Caco-2 (cell line): ENCODE data around the gene SNRNP40. TPM values are rescaled to one million over a fixed set of nuclear protein-coding genes. Genes with fewer than 3 reads are reported as not detected.

Experiments
- BruUV-seq: library from RNA; stranded (reverse); fragments of 400-500 nt; replicated peaks from 2 replicates; lab custom pipeline; 2021; lab: Mats Ljungman, UMichigan
- CTCF ChIA-PET: fragments of 300-600 bp; sonication (Branson Sonifier 250); formaldehyde crosslinking; loops from one replicate; lab custom pipeline; 2022; ENCODE audit warnings: antibody characterized with exemption; lab: Charles Lee
- POLR2A ChIA-PET: fragments of 300-600 bp; sonication (Branson Sonifier 250); formaldehyde crosslinking; loops from one replicate; lab custom pipeline; 2022; ENCODE audit warnings: antibody characterized with exemption; lab: Charles Lee
- DNase-seq, 2 experiments: peaks; one replicate each; pipeline versions ENCODE4 v3.0.0 to v3.0.0-alpha.2; 2020 to 2022
- H3K27me3 ChIP-seq: replicated peaks from 2 replicates; pipeline ENCODE4 v1.6.0; 2011; ENCODE audit warnings: low read length; ENCODE audit not compliant: control insufficient read depth, insufficient read depth
- H3K36me3 ChIP-seq: 2 replicates; pipeline ENCODE4 v1.5.1; 2011; ENCODE audit warnings: low read length; ENCODE audit not compliant: control insufficient read depth, insufficient read depth
- H3K4me1 ChIP-seq: fragments of 250-450 bp; sonication (Bioruptor Pico); 2 replicates; pipeline ENCODE4 v1.5.1; 2020; ENCODE audit warnings: mild to moderate bottlenecking
- H3K4me3 ChIP-seq: 2 replicates; pipeline ENCODE4 v1.5.1; 2011; ENCODE audit warnings: low read depth, mild to moderate bottlenecking, control low read depth, low read length
- H3K9me3 ChIP-seq: fragments of 250-450 bp; sonication (Bioruptor Pico); 2 replicates; pipeline ENCODE4 v1.5.1; 2020; ENCODE audit warnings: mild to moderate bottlenecking, moderate library complexity
- H3K27ac Mint-ChIP-seq: one replicate; pipeline ENCODE4 v1.8.0; 2022; ENCODE audit warnings: mixed read lengths; ENCODE audit not compliant: unreplicated experiment
- H3K27me3 Mint-ChIP-seq: one replicate; pipeline ENCODE4 v1.8.0; 2022; ENCODE audit warnings: mixed read lengths; ENCODE audit not compliant: insufficient read depth, unreplicated experiment
- H3K36me3 Mint-ChIP-seq: one replicate; pipeline ENCODE4 v1.8.0; 2022; ENCODE audit warnings: mild to moderate bottlenecking, mixed read lengths; ENCODE audit not compliant: insufficient read depth, unreplicated experiment
- H3K4me1 Mint-ChIP-seq: one replicate; pipeline ENCODE4 v1.8.0; 2022; ENCODE audit warnings: low read depth, mixed read lengths; ENCODE audit not compliant: unreplicated experiment
- H3K4me3 Mint-ChIP-seq: one replicate; pipeline ENCODE4 v1.8.0; 2022; ENCODE audit warnings: mild to moderate bottlenecking, moderate library complexity, mixed read lengths; ENCODE audit not compliant: unreplicated experiment
- H3K9me3 Mint-ChIP-seq: one replicate; pipeline ENCODE4 v1.8.0; 2022; ENCODE audit warnings: mixed read lengths; ENCODE audit not compliant: unreplicated experiment
- intact Hi-C: fragments of 100-400 bp; cut with micrococcal nuclease; formaldehyde crosslinking; loops from one replicate; pipeline ENCODE4 v1.10.0; 2022; ENCODE audit not compliant: unreplicated experiment
- total RNA-seq: library from RNA; stranded (reverse); gene quantifications from 2 replicates; pipeline ENCODE4 v1.2.3, GENCODE V29; 2022
- TF ChIP-seq, protein P1 (sequence below), 2 experiments: fragments of 200-600 bp in 1 of 2; IDR thresholded peaks; 1 replicate in 1 of 2; 2 replicates in 1 of 2; pipeline versions ENCODE4 v1.5.1 to v1.8.0; 2011 to 2022; ENCODE audit warnings: antibody characterized with exemption in 1 of 2, control low read depth in 1 of 2, inconsistent platforms in 1 of 2, low read depth in 1 of 2, low read length in 1 of 2, mild to moderate bottlenecking in 1 of 2, moderate library complexity in 1 of 2; ENCODE audit not compliant: insufficient read depth in 1 of 2, severe bottlenecking in 1 of 2, unreplicated experiment in 1 of 2

The SNRNP40 gene
- total RNA-seq, 1 experiment from 2014 or later: 49.5 TPM

DNA sequence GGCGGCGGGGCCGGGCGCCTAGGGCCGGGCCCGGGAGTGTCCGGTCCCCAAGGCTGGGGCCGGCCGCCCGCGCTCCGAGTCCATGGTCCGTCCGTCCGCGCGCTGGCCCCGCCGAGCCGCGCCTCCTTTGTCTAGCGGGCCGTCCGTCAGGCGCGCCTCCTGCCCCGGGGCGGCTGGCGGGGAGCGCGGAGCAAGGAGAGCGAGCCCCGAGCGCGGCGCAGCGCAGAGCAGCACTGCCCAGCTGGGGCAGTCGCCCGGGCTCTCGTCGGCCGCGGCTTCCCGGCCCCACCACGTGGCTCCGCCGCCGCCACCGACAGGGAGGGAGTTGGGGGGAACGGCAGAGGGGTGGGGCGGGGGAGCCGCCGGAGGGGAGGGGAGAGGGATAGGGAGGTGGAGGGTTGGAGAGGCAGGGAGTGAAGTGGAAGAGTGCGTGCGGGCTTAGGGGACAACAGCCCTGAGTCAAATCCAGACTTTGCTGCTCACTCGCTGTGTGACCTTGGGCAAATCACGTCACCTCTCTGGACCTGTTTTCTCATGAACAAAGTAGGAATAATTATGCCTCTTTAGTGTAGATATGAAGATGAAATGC lies 56.8 kb downstream of the SNRNP40 start, which contains the start of gene NKAIN1:
Gene NKAIN1 (minus strand): TSS at position 235 of the 589 bp plus-strand sequence. CDS start 340 bp downstream, outside the sequence.
- H3K27ac Mint-ChIP-seq: no peak within 1 kb of the TSS

DNA sequence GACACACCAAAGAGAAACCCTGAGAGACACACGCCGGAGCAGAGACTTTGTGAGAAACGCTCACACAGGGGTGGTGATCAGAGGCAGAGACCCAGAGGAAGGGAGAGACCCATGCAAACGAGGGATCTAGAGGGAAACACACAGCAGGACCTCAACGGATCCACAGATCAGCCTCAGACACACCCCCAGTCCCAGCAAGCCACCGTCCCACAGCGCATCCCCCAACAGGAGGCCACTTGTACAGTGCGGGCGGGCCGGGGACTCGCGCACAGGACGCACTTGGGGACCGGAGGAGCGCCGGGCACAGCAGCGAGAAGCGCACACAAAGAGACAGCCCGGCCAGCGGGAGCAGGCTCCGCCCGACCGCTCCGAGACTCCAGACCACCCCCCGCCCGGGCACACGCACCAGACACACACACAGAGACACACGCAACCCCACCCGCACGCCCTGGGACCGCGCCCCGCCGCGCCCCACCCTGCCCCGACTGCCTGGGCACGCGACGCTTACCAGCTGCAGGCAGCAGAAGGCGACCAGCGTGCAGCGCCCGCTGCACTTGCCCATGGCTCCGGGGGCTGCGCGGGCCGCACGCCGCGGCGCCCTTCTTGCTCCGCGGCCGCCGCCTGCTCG lies 57.5 kb downstream of the SNRNP40 start:
- Histone ChIP-seq H3K36me3 (no peaks in the 10 kb centered on the region), H3K9me3 (no peaks in the 10 kb centered on the region), H3K27me3 (no peaks in the 10 kb centered on the region), H3K4me3 (peak overlapping the region; percentile 39), H3K4me1 (no peaks in the 10 kb centered on the region)
- intact Hi-C loops: no loop called here
- TF ChIP-seq, protein P1, sequence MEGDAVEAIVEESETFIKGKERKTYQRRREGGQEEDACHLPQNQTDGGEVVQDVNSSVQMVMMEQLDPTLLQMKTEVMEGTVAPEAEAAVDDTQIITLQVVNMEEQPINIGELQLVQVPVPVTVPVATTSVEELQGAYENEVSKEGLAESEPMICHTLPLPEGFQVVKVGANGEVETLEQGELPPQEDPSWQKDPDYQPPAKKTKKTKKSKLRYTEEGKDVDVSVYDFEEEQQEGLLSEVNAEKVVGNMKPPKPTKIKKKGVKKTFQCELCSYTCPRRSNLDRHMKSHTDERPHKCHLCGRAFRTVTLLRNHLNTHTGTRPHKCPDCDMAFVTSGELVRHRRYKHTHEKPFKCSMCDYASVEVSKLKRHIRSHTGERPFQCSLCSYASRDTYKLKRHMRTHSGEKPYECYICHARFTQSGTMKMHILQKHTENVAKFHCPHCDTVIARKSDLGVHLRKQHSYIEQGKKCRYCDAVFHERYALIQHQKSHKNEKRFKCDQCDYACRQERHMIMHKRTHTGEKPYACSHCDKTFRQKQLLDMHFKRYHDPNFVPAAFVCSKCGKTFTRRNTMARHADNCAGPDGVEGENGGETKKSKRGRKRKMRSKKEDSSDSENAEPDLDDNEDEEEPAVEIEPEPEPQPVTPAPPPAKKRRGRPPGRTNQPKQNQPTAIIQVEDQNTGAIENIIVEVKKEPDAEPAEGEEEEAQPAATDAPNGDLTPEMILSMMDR (IDR thresholded peaks at IDR 0.05; ENCODE audit: insufficient read depth in 1 of 2, low read depth in 1 of 2, low read length in 1 of 2, severe bottlenecking in 1 of 2, unreplicated experiment in 1 of 2): no peak
- peaks cover 4% of the 10 kb centered on the region for H3K36me3 Mint-ChIP-seq
- H3K4me1 Mint-ChIP-seq: peaks cover 13% of the 10 kb centered on the region
- POLR2A ChIA-PET: no interaction called here
- peak overlapping the region; percentile 86 for H3K4me3 Mint-ChIP-seq
- H3K9me3 Mint-ChIP-seq: no peaks in the 10 kb centered on the region
- peak in 1 of 2 experiments; percentile 27 for DNase-seq
- no TSS peak for BruUV-seq
- CTCF ChIA-PET: no interaction called here
- H3K27me3 Mint-ChIP-seq: peaks cover 16% of the 10 kb centered on the region
- no peak overlapping the region for H3K27ac Mint-ChIP-seq

More for the DNA sequence above, 56.8 kb downstream of the SNRNP40 start, which contains the start of gene NKAIN1:
- H3K9me3 Mint-ChIP-seq: no peaks in the 10 kb centered on the region
- peak in 1 of 2 experiments; percentile 47 for DNase-seq
- POLR2A ChIA-PET: no interaction called here
- peak within 1 kb of the TSS; percentile 86 for H3K4me3 Mint-ChIP-seq
- peaks cover 13% of the 10 kb centered on the region for H3K4me1 Mint-ChIP-seq
- peaks cover 4% of the 10 kb centered on the region for H3K36me3 Mint-ChIP-seq
- H3K27me3 Mint-ChIP-seq: peaks cover 16% of the 10 kb centered on the region
- Histone ChIP-seq H3K4me1 (no peaks in the 10 kb centered on the region), H3K36me3 (no peaks in the 10 kb centered on the region), H3K27me3 (no peaks in the 10 kb centered on the region), H3K9me3 (no peaks in the 10 kb centered on the region), H3K4me3 (peak within 1 kb of the TSS; percentile 39)
- intact Hi-C loops: no loop called here
- TF ChIP-seq, protein P1 (IDR thresholded peaks at IDR 0.05; ENCODE audit: insufficient read depth in 1 of 2, low read depth in 1 of 2, low read length in 1 of 2, severe bottlenecking in 1 of 2, unreplicated experiment in 1 of 2): no peak
- no TSS peak for BruUV-seq
- CTCF ChIA-PET: no interaction called here

DNA sequence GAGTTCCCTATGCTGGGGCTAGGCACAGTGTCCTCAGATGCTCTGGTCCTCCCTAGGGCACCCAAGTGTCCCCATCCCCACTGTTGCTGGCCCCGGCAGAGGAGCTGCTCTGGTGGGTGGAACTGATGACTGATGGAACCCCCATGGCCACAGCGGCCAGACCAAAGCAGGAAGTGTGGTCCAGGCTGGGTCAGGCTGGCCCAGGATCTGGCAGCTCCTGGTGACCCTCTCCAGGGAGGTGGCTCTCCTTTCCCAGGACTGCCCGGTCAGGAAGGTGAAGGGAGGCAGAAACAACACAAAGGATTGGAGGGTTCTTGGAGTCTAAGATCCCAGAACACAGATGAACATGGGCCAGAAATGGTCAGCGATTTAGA lies 58.0 kb downstream of the SNRNP40 start:
- no peak for DNase-seq
- no peak overlapping the region for H3K27ac Mint-ChIP-seq
- peak overlapping the region; percentile 86 for H3K4me3 Mint-ChIP-seq
- H3K27me3 Mint-ChIP-seq: peaks cover 16% of the 10 kb centered on the region
- Histone ChIP-seq H3K9me3 (no peaks in the 10 kb centered on the region), H3K4me3 (no peak overlapping the region), H3K27me3 (no peaks in the 10 kb centered on the region), H3K4me1 (no peaks in the 10 kb centered on the region), H3K36me3 (no peaks in the 10 kb centered on the region)
- H3K9me3 Mint-ChIP-seq: no peaks in the 10 kb centered on the region
- no TSS peak for BruUV-seq
- ChIA-PET CTCF (no interaction called here), POLR2A (no interaction called here)
- intact Hi-C loops: no loop called here
- H3K36me3 Mint-ChIP-seq: peaks cover 4% of the 10 kb centered on the region
- TF ChIP-seq, protein P1 (IDR thresholded peaks at IDR 0.05; ENCODE audit: insufficient read depth in 1 of 2, low read depth in 1 of 2, low read length in 1 of 2, severe bottlenecking in 1 of 2, unreplicated experiment in 1 of 2): no peak
- peaks cover 13% of the 10 kb centered on the region for H3K4me1 Mint-ChIP-seq
